ENCODE measurements around the gene HLA-F.

HLA-F gene

DNA sequence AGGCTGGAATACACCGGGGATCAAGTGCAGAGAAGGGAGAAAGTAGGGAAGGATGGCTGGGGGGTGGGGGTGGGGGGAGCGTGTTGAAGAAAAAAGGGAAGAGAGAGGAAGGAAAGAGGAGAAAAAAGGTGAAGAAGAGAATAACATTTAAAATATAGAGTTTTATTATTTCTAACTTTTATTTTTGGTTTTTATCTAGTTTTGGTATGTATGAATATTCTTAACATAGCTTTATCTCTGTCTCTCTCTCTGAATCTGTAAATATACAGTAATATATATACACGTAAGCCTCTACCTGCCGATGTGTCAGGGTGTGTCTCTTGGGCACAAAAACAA lies 30.0 kb downstream of the HLA-F start:
- FAIRE-seq: no peak
- TF ChIP-seq POLR2A (IDR thresholded peaks at IDR 0.05; ENCODE audit: low read depth, low read length): no peak

GRCh38 chr6:29755295-29755871 lies 32.1 kb downstream of the HLA-F start:
- no peak for TF ChIP-seq POLR2A (IDR thresholded peaks at IDR 0.05; ENCODE audit: low read depth, low read length)
- DNase-seq (ENCODE audit: insufficient read length, low spot score) (no peak), FAIRE-seq (no peak)

More for the DNA sequence above, 30.0 kb downstream of the HLA-F start:
- no peak for DNase-seq (ENCODE audit: insufficient read length, low spot score)

DNA sequence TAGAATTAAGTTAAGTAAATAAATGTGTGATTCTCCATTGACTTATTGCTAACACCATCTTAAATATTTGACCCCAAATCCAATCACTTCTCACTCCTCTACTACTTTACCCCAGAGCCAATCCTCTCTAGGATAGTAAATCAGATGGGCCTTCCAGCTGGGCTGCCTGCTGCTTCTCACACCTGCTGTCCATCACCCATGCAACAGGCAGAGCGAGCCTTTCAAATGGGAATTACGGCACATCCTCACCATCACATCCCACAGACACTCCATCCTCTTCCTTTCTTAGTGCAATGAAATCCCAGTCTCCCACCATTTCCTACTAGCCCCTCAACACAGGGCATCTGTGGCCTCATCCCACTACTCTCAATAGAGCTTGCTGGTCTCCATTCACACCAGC lies 34.0 kb downstream of the HLA-F start:
- FAIRE-seq (no peak), DNase-seq (ENCODE audit: insufficient read length, low spot score) (no peak)
- TF ChIP-seq POLR2A (IDR thresholded peaks at IDR 0.05; ENCODE audit: low read depth, low read length): no peak

DNA sequence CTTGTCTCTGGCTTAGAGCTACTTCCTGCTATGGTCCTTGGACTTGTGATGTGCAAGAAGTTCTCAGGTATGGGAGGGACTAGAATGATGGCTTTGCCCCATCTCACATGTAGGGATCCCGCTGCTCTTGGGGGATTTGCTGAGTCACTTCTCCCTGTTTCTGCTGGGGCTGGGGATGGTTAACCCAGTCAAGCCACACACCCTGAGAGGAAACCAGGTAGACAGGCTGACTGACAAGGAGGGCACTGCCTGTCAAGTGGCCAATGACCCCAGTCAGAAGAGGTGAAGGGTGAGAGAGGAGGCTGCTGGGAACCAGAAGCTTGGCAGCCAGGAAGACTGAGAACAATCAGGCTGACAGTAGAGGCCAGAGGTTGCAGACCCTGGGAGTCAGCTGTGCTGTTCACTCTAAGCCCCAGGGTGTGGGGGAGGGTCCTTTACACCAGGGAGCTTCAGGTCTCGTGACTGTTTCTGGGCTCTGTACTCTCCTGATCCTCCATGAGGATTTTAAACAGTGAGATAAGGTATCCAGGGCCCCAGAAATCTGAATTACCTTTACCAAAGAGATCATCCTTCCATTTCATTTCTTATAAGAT lies 34.6 kb downstream of the HLA-F start:
- FAIRE-seq: no peak
- DNase-seq (ENCODE audit: insufficient read length, low spot score): no peak
- no peak for TF ChIP-seq POLR2A (IDR thresholded peaks at IDR 0.05; ENCODE audit: low read depth, low read length)

- FAIRE-seq (no peak), DNase-seq (ENCODE audit: insufficient read length, low spot score) (no peak)
- TF ChIP-seq POLR2A (IDR thresholded peaks at IDR 0.05; ENCODE audit: low read depth, low read length): no peak
These were observed 35.5 kb downstream of the HLA-F start for GRCh38 chr6:29758761-29759160.

DNA sequence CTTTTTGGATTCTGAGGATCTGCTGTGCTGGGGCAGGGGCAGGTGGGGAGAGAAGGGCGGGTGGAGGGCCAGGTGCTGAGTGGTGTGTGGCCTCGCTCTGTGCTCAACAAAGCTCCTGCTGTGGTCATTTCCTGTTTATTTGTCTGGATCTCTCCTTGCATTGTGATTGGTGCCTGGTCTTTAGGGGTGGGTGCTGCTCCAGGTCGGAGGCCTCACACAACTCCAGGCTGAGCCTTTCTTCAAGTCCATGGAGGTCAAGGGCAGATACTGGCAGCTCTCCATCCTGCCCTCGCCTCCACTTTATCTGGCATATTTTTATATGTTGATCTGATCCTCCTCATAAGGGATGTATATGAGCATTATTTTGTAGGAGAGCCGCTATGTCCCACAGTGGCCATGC lies 36.2 kb downstream of the HLA-F start:
- DNase-seq (ENCODE audit: insufficient read length, low spot score) (no peak), FAIRE-seq (no peak)

DNA sequence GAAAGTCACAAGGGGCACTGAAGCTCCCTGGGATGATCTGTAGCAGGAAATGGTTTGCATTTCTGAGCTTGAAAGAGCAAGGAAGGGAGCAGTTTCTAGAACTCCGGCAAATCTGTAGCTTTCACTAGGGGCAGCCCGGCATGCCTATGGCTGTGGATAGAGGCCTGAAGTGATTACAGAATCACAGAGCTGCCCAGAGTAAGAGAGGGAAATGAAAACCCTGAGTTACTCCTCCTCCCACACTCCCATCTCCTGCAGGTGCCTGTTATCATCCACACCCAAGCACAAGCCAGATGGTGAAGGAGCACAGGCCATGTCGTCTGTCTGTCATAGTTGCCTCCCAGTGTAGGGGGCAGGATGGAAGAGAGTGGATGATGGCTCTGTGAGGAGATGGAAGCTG lies 37.1 kb downstream of the HLA-F start:
- no peak for TF ChIP-seq POLR2A (IDR thresholded peaks at IDR 0.05; ENCODE audit: low read depth, low read length)
- FAIRE-seq (no peak), DNase-seq (ENCODE audit: insufficient read length, low spot score) (no peak)

More for the DNA sequence above, 36.2 kb downstream of the HLA-F start:
- TF ChIP-seq POLR2A (IDR thresholded peaks at IDR 0.05; ENCODE audit: low read depth, low read length): no peak

DNA sequence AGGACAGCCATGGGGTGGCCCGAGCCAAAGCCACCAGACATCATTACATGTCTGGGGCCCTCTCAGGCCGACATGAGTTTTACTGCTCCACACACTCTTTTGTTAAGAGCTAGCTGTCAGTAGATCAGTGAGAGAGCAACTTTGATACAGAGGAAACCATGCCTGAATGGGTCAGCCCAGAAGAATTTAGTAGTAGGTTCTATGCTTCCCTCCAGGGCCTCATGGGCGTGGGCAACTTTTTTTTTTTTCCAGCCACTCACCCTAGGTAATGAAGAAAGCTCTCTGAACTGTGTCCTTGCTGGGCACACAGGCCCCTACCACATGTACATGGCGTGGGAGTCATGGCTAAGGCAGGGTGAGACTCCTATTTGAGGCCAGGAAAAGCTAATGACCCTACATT lies 38.8 kb downstream of the HLA-F start:
- FAIRE-seq (no peak), DNase-seq (ENCODE audit: insufficient read length, low spot score) (no peak)
- no peak for TF ChIP-seq POLR2A (IDR thresholded peaks at IDR 0.05; ENCODE audit: low read depth, low read length)

DNA sequence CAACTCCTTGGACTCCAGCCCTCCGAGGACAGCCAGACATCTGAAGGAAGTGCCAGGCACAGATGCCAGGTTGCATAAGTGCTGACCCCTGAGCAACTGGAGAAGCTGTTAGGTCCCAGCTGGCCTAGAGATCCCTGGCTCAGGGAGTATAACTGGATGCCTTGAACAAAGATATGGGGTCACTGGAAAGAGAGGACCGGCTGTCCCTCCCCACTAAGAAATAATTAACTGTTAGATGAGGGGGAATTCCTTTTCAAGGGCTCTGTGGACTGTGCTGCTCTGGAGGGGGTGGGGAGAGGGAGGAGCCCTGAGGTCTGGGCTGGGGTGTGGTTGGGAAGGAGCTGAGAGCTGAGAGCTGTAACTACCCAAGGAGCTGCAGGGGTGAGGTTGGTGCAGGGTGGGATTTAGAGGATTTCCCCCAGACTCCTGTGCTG lies 39.6 kb downstream of the HLA-F start:
- no peak for FAIRE-seq
- no peak for DNase-seq (ENCODE audit: insufficient read length, low spot score)
- TF ChIP-seq POLR2A (IDR thresholded peaks at IDR 0.05; ENCODE audit: low read depth, low read length): no peak

GRCh38 chr6:29763491-29764289 lies 40.5 kb downstream of the HLA-F start:
- no peak for TF ChIP-seq POLR2A (IDR thresholded peaks at IDR 0.05; ENCODE audit: low read depth, low read length)
- DNase-seq (ENCODE audit: insufficient read length, low spot score) (no peak), FAIRE-seq (peak; percentile 57)

- TF ChIP-seq POLR2A (IDR thresholded peaks at IDR 0.05; ENCODE audit: low read depth, low read length): no peak
- no peak for DNase-seq (ENCODE audit: insufficient read length, low spot score)
- no peak for FAIRE-seq
These were observed 41.4 kb downstream of the HLA-F start for GRCh38 chr6:29764422-29765196.

DNA sequence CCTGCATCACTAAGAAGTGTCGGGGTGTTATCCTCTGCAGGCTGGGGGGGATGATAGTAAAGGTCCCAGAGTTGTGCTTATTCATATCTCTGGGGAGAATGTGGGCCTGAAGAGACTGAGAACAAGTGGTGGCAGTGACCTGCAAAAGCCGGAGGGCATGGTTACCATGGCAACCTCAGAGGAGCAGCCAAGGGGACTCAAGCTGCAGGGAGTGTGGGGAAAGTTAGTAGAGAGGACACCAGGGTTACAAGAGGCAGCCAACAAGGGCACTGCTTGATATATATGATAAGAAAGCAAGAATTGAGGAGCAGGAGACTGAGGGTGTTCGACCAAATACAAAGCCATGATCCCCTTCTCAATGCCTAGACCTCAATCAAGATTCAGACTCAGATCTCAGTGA lies 46.1 kb downstream of the HLA-F start:
- no peak for DNase-seq (ENCODE audit: insufficient read length, low spot score)
- TF ChIP-seq POLR2A (IDR thresholded peaks at IDR 0.05; ENCODE audit: low read depth, low read length): no peak
- no peak for FAIRE-seq

- TF ChIP-seq POLR2A (IDR thresholded peaks at IDR 0.05; ENCODE audit: low read depth, low read length): no peak
- DNase-seq (ENCODE audit: insufficient read length, low spot score): no peak
- no peak for FAIRE-seq
These were observed 47.1 kb downstream of the HLA-F start for GRCh38 chr6:29770306-29770705.

DNA sequence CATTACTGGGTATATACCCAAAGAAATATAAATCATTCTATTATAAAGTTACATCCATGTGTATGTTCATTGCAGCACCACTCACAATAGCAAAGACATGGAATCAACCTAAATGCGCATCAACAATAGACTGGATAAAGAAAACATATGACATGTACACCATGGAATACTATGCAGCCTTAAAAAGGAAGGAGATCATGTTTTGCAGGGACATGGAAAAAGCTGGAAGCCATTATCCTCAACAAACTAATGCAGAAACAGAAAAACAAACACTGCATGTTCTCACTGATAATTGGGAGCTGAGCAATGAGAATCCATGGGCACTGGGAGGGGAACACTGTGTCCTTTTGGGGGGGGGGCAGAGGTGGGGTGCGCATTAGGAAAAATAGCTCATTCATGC lies 53.5 kb downstream of the HLA-F start:
- no peak for FAIRE-seq

More for the DNA sequence above, 53.5 kb downstream of the HLA-F start:
- no peak for DNase-seq (ENCODE audit: insufficient read length, low spot score)
- TF ChIP-seq POLR2A (IDR thresholded peaks at IDR 0.05; ENCODE audit: low read depth, low read length): no peak
